NCI-H1048 (cell line): ENCODE data around the gene CLSTN2.

Experiments
- DNase-seq: peaks from one replicate; lab custom pipeline; 2025; lab: John Stamatoyannopoulos, UW

CLSTN2 gene

DNA sequence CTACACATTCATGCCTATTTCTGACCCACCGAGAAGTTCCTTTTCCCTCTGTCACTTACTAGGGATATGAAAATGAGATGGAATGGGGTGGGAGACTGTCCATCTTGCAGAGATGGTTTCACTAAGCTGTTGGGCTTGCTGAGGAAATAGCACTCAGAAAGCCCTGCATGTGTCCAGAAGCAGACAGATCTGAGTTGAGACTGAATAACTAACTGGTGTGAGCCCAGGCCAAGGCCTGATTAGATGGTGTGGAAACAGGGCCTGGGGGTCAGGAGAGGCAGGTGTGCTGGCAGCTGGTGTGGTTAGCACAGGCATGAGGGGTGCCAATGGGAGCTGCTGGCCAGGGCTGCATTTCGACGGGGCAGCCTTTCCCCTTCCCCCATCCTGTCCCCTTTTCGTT is 72.1 kb downstream of the CLSTN2 start:
- no peak for DNase-seq

DNA sequence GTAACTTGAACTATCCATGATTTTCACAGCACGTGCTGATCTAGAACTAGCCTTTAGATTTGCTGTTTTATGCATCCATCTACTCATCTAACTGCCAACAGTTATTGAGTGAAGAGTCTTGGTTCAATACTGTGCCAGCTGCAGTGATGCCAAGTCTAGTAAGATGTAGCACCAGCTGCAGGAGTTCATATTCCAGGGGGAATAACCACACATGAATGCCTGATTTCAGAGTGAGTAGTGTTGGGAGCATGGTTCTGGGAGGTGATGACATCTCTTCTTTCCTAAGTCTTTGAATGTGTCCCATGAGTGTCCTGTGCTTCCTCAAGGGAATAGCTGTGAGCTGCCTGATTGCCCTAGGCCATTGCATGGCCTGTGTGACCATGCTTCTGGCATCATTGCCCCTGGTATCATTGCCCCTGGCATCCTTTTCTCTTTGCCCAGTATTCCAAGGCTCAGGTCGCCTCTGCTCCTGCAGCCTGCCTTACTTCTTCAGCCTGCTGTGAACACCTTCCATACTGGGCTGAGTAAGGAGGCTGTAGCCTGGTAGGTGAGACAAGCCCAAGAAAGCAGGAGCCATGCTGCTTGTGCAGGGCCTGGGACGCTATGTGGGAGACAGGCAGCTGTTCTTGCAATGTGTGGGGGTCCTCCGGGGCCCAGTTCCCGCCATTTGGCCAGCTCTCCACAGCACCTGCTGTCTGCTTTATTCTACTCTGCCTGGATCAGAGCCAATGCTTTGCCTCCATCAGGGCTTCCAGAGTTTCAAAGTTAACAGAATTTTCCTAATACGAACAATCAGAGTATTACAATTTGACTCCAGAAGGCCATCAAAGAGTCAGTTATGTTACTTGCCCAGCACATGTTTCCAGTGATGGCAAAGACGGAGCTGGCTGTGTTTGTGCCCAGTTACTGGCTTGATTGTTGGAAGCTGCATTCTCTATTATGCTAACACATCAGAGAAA is 73.2 kb downstream of the CLSTN2 start:
- DNase-seq, result no peak

DNA sequence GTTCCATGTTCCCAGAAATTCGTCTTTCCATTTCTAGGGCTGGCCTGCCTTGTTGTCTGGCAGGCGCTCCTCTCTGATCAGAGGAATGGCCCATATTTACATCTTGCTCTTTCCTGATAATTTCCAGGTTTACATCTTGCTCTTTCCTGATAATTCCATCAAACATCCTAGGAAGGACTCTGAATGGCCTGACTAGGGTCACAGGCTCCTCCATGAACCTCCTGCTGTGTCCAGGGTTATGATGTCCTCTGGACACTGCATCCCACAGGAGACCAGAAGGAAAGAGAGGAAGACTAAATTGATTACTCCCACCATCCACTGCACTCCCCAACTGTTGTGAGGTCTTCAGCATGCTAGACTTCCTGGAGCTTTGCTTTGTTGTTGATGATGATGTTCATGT is 75.4 kb downstream of the CLSTN2 start:
- no peak for DNase-seq

DNA sequence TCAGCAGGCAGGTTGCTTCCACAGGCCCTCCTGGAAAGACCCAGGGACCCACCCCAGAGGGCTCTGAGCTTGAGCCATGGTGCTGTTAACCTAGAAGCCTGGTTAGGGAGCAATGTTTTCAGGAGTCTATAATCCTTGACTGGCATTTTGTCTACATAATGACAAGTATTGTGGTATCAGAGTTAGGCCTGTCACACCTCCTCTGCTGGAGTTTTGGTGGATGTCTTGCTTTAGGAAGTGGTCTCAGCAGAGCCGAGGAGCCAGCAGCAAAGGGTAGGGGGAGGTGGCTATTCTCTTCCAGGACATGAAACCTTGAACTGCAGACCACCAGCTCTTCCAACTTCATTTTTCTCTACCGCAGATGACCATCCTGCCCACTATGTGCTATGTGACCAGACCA is 76.1 kb downstream of the CLSTN2 start:
- DNase-seq, result no peak

DNA sequence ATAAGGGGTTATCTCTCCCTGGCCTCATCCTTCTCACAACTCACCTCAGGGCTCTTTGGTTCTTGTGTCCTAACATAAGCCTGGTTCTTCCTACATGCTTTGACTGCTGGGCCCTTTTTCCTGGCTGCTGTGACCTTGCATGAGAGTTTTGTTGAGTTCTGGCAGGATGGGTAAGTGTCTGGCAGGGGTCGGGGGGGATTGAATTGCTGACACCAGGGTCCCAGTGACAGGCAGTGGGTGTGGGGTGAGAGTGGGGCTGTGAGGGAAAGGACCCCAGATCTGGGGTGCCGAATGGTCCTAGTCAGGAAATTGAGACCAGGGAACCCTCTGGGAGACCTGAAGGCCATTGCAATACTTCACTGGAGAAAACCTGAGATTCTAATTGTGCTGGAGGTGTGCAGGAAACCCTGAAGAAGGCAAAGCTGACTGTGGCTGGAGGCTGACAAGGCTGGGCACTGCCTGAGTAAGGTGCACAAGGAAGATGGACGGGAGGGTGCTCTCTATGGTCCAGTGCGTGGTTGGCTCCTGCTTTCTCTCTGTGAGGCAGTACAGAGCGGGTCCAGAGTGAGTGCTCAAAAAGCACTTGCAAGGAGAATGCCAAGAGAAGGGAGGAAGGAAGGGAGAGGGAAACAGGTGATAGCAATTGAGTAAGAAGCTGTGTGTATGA is 76.8 kb downstream of the CLSTN2 start:
- no peak for DNase-seq

DNA sequence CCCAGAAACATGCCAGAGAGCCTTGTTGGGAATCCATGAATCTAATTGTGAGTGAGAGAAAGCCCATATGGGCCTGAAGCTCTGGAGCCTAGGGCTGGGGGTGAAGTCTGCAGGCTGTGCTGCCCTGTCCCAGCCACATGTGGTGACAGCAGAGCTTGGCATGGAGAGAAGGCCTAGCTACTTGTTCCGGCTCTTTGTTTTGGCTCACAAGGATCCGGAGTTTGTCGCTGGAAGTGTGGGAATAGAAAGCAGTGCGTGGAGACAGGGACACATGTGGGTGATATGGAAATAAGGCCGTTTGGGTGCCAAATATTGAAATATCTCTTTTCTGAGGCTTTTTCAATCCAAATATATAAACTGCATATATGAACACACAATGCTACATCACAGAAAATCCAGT is 78.2 kb downstream of the CLSTN2 start:
- DNase-seq, result no peak

DNA sequence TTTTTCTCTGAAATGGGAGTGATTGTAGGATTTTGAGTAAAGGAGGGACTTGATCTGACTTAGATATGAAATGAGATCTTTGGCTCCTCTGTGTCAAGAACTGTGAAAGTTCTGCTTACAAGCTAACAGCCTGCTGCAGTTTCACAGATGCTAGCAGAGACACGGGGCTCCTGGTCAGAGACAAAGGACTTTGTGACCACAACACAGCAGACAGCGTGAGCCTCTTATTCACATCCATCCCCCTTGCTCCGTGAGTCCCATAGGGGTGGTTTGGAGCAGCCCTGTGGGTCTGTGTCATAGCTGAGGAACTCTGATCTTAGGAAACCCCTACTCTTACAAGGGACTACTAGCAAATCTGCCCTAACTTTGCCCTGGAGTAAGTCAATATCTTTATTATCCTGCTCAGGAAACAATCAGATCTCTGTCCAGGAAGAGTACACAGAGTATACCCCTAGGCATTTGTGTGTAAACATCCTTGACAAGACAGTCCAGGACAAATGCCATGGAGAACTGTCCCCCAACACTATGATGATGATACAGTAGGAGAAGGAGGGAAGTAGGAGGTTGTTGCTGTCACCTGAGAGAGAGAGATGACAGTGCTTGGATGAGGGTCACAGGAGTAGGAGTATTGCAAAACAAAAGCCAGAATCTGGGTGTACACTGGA is 80.0 kb downstream of the CLSTN2 start:
- no peak for DNase-seq

DNA sequence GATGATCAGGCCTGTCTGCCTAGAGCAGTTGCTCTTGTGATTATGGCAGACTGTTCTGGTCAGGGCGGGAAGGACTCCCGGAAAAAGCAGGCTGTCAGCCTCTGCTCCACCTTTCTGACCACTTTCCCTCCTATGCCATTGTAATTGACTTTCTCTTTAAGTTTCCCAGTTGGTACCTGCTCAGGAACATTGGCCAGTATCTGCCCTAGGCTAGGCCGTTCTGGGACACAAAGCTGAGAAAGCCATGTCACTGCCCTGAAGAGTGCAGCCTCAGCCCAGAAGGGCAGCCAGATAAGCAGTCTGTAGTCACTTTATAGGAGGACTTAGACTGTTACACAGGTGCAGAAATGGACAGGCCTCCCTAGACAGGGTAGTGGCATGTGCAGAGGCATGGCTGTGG is 80.8 kb downstream of the CLSTN2 start:
- DNase-seq, result no peak

GRCh38 chr3:140018556-140018955 is 83.6 kb downstream of the CLSTN2 start:
- DNase-seq, result no peak

- DNase-seq, result no peak
Observed at GRCh38 chr3:140019946-140020345, 85.0 kb downstream of the CLSTN2 start.

DNA sequence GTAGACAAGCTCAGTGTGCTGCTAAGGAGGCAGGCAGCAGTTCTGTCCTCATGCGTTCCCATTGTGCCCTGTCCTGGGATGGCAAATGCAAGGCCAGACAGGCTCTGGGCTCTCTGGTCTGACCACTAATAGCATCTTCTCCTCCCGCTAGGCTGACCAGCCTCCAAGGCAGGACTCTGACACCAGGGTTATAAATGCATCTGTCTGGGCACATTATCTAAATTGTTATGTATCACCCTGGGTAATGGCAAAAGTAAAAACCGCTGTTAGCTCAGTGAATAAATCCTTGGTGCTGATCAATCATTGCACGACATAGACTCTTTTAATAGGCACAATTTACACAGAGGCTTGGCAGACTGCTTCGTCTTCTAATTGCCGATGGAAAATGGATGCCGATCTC is 85.6 kb downstream of the CLSTN2 start:
- DNase-seq, result no peak

DNA sequence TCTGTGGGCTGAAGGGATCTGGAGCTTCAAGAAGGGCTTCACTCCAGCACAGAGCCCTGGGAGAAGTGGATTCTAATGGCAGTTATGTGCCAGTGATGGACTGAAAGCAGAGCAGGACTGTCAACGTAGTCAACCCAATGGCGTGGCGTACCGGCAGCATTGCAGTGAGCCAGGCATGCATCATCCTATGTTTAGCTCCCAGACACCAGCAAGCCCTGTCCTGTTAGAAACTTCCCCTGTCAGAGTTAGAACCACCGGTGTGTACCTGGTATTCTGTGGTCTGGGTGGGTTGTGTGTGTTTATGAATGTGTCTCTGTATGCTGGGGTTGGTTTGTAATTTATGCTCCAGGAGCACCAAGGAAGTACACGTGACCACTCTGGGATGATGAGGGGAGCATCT is 86.3 kb downstream of the CLSTN2 start:
- DNase-seq, result no peak

DNA sequence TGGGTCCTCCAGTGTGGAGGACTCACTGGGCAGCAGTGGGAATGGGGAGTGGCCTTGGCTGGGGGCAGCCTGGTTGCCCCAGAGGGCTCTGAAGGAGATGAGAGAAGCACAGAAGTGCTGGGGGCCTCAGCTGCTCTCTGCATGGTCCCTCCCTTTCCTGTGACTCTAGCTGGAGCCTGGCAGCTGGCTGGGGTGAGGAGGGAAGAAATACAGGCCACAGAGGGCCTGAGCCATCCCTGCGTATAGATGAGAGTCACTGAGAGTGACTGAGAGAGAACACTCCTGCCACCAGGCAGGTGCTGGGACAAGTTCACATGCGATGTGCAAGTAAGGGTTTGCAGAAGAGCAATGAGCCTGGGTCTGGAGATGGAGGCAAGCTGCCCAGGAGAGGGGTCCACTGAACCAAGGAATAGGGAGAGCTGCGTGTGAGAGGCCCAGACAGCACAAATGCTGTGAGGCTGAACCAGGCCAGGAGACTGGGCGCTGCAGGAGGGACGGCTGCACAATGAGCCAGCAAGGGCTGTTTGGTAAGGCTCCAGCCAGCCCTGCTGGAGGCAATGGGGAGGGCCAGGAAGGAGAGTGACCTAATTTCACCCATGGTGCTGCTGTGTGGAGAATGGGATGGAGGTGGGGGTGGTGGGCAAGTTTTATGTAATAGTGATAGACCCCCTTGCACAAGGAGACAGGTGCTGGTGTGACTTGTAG is 87.2 kb downstream of the CLSTN2 start:
- DNase-seq, result no peak

- no peak for DNase-seq
Observed at GRCh38 chr3:140023616-140024530, 88.9 kb downstream of the CLSTN2 start.

DNA sequence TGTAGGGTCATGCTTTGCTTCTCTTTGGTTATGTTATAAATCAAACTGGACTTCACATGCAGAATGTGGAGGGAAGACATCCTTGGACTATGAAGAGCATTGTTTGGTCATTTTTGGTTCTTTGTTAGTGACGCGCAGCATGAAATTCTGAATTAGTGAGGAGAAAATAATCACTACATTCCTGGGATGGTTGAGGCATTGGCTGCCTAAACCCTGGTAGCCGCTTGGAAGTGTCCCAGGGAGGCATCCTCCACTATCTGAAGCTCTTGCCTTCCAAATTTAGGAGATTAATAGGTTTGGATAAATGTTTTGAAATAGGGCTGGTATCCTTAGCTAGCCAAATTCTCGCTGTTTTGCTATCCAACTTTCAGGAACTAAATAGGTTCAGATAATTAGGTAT is 96.2 kb downstream of the CLSTN2 start:
- no peak for DNase-seq

DNA sequence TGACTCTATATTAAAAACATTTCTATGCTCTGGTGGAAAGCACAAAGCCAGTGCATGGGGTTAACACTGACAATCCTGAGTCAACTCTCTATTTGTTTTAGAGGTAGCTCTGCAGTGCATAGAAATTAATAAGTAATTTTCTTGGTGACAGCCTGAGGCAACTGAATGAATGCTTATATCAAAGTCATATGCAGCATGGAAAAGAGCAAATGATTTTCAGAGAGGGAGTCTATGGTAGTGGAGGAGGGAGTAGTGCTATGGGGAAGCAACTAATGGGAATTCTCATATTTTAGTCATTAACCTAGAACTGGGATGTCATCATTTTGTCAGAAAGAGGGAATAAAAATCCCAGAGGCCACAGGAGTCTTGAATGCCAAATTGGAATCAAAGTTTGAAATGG is 99.1 kb downstream of the CLSTN2 start:
- DNase-seq, result no peak

- DNase-seq, result no peak
Observed at GRCh38 chr3:140035871-140036270, 100.9 kb downstream of the CLSTN2 start.

GRCh38 chr3:140050396-140050795 is 115.4 kb downstream of the CLSTN2 start:
- no peak for DNase-seq

DNA sequence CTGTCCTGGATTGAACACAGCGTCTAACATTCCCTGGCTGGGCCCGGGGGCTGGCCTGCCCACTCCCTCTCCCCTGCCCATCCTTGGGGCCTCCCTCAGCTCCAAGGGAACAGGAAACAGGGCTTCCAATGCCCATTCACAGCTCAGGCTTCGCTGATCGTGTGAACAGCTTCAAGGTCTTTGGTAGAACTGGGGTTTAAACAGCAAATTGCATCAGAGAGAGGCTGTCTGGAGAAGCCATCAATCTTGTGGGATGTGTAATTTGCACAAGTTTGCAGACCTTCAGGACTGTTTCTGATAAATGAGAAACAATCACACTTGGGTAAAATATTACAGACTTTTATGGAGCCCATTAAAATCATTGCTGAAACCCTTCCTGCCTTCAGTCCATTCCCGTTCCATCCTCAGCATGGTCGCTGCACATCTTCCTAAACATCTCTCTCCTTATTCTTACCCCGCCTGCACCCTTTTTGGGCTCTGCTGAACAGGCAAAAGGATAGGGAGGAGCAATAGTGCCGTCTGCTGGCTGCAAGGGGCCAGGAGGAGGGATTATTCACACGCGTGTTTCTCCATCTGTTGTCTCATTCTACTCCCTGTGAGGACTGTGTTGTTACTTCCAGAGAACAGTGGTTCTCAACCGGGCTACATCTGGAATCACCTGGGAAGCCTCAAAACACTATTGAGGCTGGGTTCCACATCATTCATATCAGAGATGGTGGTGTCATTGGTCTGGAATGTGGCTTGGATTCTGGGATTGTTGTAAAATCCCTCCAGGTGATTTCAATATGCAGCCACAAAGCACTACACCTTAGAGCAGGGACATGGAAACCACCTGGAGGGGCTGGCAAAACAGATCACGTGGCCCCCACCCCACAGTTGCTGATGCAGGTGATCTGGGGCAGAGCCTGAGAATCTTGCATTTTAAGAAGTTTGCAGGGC is 116.3 kb downstream of the CLSTN2 start:
- DNase-seq, result no peak
